HG02840 (cell line): Measurements from ENCODE around the gene HOTAIR.

Experiments used
- ATAC-seq: cut with Tn5 transposase; IDR thresholded peaks from one replicate; pipeline ENCODE4 v1.9.1; 2021; ENCODE audit warnings: mild to moderate bottlenecking, moderate library complexity, moderate number of reproducible peaks; ENCODE audit not compliant: unreplicated experiment, low FRiP score

The HOTAIR gene

DNA sequence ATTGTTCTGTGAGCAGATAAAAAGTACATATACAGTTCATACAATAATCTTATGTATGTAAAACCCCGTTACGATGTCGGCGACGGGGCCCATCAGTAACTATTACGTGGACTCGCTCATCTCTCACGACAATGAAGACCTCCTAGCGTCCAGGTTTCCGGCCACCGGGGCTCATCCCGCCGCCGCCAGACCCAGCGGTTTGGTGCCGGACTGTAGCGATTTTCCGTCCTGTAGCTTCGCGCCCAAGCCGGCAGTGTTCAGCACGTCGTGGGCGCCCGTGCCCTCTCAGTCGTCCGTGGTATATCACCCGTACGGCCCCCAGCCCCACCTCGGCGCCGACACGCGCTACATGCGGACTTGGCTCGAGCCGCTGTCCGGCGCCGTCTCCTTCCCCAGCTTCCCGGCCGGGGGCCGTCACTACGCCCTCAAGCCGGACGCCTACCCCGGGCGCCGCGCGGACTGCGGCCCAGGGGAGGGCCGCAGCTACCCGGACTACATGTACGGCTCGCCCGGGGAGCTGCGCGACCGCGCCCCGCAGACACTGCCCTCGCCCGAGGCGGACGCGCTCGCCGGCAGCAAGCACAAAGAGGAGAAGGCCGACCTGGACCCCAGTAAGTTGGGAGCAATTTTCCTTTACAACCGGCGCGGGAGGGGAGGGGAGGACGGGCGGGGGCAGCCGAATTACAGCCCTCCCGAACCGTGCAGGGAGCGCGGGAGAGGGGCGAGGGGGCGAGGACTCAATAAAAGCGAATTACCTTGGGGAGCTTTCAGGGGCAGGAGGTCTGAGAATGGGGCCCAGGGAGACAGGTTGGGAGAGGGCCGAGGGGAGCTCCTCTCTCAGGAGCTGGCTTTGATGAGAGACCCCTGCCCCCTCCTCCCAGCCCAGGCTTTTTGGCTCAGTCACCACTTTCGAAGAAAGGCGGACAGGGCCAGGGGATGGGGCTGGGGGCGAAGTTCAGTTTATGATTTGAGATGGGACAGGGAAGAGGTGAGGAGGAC, 25.7 kb upstream of the HOTAIR start, which contains the start of gene HOXC9:
Gene HOXC9, plus strand, starts transcription at position 46 of the 999 bp plus-strand sequence. Its CDS starts 28 bp downstream, at position 74.
- ATAC-seq = no peak

DNA sequence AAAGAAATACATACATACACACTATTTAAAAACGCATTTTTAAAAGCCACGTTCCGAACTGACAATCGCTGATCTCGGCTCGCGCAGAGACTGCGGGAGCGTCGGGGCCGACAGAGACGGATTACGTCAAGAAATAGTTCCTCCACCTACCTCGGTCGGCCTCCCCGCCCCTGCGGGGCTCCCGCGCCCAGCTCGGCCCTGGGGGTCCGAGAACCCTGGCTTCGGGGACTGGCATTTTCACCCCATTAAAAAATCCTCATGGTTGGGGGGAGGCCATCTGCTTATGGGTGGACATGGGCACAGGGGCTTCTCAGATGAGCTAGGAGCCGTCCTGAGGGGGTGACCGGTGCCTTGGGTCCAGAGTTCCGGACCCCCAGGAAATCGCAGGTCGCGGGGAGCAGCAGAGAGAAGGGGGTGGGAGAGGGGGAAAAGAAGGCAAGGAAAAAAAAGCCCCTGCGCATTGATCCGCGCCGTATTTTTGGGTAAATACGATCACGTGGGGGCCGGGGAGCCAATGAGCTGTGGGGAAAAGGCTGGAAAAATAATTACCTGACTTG, 24.9 kb upstream of the HOTAIR start:
- no peak for ATAC-seq

DNA sequence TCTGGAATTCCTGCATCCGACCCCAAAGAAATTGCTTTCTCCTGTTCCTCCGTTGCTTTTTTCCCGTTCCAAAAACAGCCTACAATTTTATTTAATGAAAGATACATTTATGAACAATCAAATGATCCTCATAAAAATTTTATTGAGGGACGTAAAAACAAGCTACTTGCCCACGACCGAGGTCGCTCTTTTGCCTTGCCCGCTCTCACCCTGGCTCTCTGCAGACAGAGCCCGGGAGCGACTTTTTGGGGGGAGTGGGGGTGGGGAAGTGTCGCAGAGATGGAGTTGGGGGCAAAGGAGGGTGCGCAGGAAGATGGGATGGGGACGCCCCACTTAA, 24.1 kb upstream of the HOTAIR start:
- ATAC-seq = no peak

DNA sequence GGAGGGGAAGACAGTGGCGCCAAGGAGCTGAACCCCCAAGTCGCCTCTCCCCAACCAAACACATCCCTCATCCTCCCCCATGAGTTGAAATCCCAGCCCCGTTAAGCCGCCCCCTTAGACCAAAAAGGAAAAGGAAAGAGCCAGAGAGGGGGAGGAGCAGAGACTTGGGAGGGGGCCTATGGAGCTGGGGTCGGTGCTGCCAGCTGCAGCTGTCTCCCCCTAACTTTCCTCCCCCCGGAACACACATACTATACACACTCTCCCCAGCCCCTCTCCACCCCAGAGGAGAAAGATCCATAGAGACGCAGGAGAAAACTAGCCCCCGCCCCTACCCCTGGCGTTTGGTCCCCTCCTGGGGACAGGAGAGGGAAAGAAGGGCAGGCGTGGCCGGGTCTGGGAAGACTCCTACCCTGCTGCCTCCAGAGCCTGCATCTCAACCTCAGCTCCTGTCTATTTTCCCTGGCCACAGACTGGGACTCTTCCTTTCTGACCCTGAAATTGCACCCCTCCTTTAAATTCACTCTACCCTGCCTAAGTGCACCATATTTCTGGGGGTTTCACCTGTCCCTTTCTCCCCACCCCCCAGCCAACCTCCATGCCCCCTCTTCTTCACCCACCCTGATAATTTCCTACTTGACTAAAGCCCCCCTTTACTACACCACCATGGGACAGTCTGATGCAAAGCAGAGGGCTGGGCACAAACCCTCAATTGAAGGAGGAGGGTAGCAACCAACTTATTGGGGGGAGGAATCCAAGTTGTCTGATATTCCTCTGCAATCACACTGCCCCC, 23.6 kb upstream of the HOTAIR start:
- ATAC-seq = no peak

DNA sequence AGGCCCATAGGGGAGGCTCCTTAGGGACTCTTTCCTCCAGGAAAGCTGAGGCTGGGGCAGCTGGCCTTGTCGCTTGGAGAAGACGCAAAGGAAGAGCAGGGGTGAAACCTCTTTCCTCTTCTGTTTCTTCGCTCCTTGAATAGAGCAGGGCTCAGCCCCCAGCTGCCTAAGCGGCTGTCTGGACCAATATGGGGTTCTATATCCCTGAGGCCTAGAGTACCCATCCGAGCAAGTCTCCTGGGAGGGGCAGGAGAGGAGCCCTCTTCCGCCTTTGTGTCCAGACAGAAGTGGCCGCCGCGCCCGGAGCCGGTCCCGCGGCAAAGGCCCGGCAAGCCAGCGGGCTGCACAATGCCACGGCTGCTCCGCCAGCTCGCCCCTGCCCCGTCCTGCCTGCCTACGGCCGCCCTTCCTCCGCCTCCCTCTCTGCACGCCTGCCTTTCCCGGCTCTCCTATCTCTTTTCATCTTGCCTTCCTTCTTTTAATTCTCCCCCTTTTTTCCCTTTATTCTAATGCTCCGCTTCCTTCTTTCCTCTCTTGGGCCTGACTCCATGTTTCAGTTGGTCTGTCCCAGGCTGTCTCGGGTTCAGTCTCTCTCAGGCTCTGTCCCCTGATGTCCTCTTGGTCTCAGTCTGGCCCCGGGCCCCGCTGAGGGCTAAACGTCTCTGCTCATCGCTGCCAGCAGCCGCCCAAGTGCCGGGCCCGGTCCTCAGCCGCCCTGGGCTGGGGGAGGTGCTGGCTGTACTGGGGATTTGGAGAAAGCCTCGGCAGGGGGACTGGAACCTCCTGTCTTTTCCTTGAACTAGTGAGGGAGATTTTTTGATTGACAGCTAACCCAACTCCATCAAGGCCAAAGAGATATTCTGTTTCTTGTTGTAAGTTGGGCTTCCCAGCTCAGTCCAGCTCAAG, 22.7 kb upstream of the HOTAIR start:
- no peak for ATAC-seq

DNA sequence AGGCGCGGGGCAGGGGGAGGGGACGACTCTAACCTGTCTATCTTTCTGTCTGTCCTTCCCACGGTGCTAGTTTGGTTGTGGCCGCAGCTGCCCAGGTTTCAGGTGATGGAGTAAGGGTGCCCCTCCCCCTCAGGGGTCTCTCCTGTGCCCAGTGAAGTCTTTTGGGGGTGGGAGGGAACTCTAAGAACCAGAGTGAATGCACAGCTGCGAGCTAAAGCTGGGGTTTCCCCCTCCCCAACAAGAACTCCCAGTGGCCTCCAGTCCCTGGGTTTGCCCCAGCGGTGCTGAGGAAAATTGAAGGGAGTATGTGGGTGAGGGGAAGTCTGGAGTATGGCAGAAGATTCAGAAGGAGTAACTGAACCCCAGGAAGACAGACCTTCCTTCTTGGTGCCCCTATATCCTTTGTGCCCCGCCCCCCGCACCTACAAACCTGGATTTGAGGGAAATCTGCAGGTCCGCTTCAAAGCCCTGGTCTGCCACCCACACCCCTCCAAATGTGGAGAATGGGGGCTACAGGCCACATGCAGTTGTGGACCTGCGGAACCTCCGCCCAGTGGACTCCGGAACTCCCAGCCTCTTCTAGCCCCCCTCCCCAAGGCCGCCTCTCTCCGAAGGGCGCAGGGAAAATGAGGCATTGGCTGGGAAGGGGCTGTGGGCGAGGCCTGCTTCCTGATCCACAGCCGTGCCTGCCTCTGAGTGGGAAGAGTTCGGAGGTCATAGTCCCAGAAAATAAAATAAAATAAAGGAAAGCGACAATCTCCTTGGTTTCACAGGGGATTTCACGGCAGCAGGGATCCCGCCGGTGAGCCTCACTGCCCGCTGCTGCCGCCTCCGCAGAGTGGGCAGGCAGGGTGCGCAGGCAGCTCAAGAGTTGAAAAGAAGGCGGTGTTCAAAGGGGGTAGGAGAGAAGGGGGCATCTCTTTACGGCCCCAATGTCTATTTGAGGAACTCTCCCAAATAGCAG, 21.8 kb upstream of the HOTAIR start:
- ATAC-seq = no peak

DNA sequence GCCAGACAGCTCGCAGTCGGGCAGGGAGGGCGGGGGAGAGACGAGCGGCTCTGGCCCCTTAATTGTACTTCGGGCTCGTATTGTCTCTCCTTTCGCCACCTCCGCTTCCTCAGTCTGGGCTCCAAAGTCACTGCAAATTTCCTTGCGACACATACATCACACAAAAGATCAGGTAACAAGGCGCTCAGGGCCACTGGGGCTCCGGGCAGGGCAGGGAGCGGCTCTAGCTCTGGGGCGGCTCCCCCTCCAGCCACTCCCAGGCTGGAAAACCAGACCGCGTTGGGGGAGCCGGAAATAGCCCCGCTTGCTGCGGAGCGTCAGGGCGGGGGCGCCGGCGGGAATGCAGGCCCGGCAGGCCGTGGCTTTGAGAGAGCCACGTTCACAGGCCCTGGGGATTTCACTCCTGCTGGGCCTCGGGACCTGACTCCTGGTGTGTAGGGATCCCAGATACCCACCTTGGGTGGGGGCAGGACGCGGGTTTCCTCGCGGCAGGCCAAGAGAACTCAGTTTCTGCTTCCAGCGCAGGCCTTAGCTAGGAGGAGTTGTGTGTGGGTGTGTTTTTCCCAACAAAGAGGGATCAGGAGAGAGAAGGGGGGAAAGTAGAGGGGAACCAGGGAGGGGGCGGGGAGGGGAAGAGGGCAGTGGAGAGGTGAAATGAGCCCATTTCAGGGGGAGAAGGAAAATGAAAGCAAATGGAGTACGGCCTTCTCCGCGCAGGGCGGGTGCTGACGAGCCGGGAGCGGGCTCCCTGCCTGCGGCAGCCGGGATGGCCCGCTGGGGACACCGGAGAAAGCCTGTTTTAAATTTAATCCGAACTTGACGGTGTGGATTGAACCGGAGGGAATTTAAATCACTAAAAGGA, 20.9 kb upstream of the HOTAIR start:
- ATAC-seq = no peak

DNA sequence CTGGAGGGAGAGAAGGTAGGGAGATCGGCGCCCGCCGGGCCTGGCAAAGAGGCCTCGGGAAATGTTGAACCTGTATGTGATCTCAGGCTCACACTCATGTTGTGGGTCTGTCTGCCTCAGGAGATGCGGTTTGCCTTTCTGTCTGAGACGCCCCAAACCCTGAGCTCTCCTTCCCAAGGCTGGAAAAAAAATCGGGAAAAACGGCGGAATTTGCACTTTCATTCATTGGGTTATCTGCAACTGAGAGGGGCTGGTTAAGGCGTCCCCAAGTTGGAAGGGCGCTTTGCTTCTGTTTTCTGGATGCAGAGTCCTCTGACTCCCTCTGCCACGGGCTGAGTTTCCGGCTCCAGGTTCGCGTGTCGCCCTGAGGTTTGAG, 20.2 kb upstream of the HOTAIR start:
- ATAC-seq = no peak

DNA sequence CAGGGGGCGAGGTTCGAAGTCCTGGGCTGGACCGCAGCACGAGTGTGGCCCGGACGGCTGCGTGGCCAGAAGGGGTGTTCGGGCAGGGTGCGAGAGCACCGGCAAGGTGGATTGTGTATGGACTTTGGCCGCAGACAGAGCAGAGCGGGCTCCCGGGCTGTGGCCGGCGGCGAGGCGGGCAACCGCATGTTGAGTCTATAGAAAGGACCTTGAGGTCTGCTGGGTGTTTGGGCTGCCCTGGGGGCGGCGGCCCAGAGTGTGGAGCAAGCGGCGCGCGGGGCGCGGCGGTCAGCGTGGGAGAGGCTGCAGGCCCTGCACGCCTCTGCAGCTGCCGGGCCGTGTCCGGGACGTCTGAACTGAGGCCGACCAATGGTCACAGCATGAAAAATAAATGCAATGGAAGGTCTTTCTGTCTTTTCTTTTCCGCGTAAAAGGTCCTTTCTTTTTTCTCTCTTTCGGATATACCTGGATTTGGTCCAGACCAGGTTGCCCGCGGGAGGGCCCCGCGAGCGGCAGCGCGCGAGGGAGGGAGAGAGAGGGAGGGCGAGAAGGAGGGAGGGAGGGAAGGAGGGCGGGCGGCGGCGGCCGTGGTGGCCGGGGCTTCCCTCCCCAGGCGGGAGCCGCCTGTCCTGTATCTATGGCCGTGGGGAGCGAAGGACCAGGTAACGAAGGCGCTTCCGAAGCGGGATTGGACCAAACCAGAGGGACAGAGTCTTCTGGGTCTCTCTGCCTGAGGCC, 19.7 kb upstream of the HOTAIR start:
- no peak for ATAC-seq

DNA sequence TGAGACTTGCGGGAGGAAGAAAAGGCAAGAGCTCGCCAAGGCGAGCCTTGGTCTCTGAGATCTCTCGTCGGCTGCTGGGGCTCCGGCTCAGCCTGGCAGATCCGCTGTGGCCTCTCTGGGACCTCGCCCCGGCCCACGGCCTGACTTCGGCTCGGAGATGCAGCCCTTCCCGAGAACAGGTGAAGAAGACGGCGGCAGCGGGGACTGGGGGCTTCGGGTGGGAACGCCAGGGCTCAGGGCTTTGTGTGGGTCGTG, 19.2 kb upstream of the HOTAIR start:
- ATAC-seq = no peak

DNA sequence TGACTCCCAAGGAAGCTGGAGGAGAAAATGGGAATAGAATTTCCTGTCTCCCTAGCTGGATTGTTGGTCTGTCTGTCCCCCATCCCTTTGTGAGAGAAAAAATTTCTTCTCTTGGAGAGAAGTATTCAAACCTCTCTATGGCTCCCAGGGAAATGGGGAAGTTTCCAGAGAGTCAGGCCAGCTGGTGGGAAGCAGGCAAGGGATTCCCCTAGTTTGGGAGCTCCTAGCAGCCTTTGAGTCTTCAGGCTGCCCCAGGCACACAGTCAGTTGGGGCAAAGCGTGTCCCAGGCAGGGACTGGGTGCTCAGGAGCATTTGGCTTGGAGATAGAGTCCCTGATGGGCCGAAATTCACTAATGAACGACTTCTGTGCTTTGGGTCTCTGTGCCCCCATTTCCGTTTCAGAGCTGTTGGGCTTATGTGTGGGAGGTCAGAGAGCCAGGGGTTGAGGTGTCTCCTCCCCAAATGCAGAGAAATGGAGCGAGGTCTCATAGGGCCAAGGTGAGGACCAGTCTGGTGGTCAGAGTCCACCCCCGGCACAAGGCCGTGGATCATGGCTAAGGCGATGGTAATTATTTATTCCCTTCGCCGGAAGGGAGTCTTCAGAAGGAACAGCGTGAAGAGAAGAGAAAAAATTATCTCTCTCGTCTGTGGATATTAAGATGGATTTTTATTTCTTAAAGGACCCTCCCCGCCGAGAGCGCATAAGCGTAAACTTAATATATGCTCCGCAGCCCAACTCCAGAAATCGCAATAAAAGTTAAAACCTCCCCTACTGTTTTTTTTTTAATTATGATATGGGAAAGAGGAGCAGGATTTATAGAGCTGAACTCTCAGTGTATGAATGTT, 18.6 kb upstream of the HOTAIR start:
- no peak for ATAC-seq

DNA sequence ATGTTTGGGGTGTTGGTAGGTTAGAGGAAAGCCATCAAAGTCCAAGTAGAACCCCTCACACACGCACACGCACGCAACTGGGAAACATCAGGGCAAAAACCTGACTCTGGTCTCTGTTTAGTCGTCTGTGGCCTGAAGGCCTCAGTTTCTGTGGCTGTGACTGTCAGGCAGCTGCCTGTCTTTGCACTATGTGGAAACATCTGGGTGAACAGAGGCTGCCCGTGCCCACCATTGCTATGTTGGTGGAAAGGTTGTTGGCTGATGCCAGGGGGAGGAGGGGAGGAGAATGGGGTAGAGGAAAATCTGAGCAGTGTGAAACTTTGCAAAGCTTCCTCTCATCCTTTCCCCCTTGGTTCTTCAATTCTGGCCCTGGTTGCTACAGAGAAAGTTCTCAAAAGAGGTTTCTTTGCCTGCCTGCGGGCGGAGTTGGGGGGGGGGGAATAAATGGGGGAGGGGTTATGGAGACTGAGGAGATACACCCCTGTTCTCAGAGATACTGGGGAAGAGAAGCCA, 17.7 kb upstream of the HOTAIR start:
- no peak for ATAC-seq

DNA sequence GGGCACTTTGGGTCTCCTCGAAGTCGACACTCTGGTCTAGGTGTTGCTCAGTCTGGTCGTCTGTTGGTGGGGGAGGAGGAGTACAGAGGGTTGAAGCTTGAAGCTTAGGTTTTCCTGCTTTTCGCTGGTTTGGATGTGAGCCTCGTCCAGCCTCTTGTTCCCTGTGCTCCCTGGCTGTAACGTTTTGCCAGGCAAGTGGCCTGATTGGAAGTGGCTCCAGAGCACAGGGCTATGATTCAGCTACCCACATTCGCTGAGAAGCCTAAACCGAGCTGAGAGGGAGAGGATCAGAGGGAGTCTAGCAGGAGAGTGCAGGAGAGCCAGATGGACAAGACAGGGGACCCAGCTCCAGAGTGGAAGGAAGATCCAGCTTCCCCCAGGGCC, 16.3 kb upstream of the HOTAIR start:
- no peak for ATAC-seq

DNA sequence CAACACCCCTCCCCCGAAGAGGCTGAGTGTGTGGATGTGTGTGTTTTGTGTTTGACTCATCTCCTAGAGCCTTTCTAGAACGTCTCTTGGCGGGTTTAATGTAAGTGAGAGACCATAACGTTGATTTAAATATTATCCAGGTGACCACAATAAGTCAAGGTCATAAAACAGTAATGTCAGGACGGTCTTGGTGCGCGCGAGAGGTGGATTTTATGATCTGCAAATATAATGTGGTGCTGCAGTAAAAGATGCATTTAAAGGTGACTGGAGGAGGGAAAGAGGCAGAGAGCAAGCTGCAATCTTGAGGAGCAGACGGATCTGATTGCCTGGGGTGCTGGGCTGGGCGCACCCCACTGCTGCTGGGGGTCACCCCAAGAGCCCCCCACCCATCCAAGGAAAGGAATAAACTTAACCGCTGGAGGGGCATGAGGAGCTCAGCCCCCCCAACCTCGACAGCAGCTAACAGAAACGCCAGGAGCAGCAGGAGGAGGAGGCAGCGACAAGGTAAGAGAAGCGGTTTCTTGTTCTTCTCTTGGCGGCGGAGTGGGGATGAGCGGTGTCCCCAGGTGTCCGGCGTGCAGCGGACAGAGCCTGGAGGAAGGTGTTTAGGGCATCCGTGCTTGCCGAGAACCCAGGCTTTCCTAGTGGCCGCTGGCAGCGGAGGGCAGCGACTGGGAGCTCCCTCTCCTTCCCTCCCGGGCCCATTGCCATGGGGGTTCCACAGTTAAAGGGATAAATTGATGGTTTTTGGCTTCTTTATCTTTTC, 15.7 kb upstream of the HOTAIR start:
- ATAC-seq = no peak

DNA sequence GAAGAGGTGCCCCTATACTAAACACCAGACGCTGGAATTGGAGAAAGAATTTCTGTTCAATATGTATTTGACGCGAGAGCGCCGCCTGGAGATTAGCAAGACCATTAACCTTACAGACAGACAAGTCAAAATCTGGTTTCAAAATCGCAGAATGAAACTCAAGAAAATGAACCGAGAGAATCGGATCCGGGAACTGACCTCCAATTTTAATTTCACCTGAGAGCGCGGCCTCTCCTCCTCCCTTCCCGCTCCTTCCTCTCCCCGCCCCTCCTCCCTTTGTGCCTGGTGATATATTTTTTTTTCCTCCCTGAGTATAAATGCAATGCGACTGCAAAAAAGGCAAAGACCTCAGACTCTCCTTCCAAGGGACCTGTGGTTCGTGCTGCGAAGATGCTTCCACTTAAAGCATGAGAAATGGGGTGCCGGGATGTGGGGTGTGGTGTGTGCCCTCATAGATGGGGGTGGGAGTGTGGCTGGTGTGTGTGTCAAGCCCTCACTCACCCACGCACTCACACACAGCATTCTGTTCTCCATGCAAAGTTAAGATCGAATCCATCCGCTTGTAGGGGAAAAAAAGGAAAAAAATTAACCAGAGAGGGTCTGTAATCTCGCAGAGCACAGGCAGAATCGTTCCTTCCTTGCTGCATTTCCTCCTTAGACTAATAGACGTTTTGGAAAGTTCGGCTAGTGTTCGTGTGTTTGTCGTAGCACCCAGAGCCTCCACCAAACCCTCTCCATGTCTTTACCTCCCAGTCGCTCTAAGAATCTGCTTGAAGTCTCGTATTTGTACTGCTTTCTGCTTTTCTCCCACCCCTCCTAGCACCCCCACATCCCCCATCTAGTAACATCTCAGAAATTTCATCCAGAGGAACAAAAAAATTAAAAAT, 14.7 kb upstream of the HOTAIR start:
- no peak for ATAC-seq
